Activated CD8-positive, alpha-beta memory T cell treated with anti-CD3 and anti-CD28 coated beads for 48 hours (primary cell): ENCODE data around the gene CROCC.
"Not testable (repeated sequence)": the region's sequence is repeated elsewhere in the genome, so short reads cannot be mapped to it uniquely, and the experiment has no call there.

ENCODE experiments used
- DNase-seq, 3 experiments: peaks; one replicate each; pipeline ENCODE4 v3.0.0-alpha.2; 2020; ENCODE audit warnings: low read depth in 2 of 3, low spot score in 2 of 3

CROCC gene

GRCh38 chr1:16936580-16936979 lies 14.8 kb downstream of the CROCC start:
- not testable (repeated sequence) for DNase-seq

- no peak for DNase-seq
Measured at GRCh38 chr1:16938351-16939321, 16.9 kb downstream of the CROCC start.

- DNase-seq: not testable (repeated sequence)
Measured at GRCh38 chr1:16939386-16940180, 17.9 kb downstream of the CROCC start.

- no peak for DNase-seq
Measured at GRCh38 chr1:16944038-16944437, 22.3 kb downstream of the CROCC start.

- DNase-seq: not testable (repeated sequence)
Measured at GRCh38 chr1:16945512-16945911, 23.8 kb downstream of the CROCC start.

GRCh38 chr1:16946185-16946584 lies 24.5 kb downstream of the CROCC start:
- not testable (repeated sequence) for DNase-seq

- no peak for DNase-seq
Measured at GRCh38 chr1:16946646-16947045, 24.9 kb downstream of the CROCC start.

- DNase-seq: not testable (repeated sequence)
Measured at GRCh38 chr1:16948282-16948891, 26.7 kb downstream of the CROCC start.

GRCh38 chr1:16949026-16949425 lies 27.3 kb downstream of the CROCC start:
- DNase-seq: not testable (repeated sequence)

- not testable (repeated sequence) for DNase-seq
Measured at GRCh38 chr1:16952376-16952775, 30.6 kb downstream of the CROCC start.

- no peak for DNase-seq
Measured at GRCh38 chr1:16954579-16954978, 32.8 kb downstream of the CROCC start.

- no peak for DNase-seq
Measured at GRCh38 chr1:16955186-16955585, 33.5 kb downstream of the CROCC start.

- no peak for DNase-seq
Measured at GRCh38 chr1:16956775-16957174, 35.0 kb downstream of the CROCC start.

- no peak for DNase-seq
Measured at GRCh38 chr1:16957731-16958130, 36.0 kb downstream of the CROCC start.

- DNase-seq: no peak
Measured at GRCh38 chr1:16958475-16958874, 36.7 kb downstream of the CROCC start.

- peak; percentile 47 to 64 (median 63) for DNase-seq
Measured at GRCh38 chr1:16960560-16961296, 39.0 kb downstream of the CROCC start.

- DNase-seq: no peak
Measured at GRCh38 chr1:16961297-16962133, 39.8 kb downstream of the CROCC start.

- DNase-seq: not testable (repeated sequence)
Measured at GRCh38 chr1:16964169-16964568, 42.4 kb downstream of the CROCC start.

- no peak for DNase-seq
Measured at GRCh38 chr1:16965486-16966067, 43.8 kb downstream of the CROCC start.
